Measurements from ENCODE around the gene FSD2.
"Not testable (repeated sequence)": the region's sequence is repeated elsewhere in the genome, so short reads cannot be mapped to it uniquely, and the experiment has no call there.

Gene FSD2

GRCh38 chr15:82768414-82769054, 37.3 kb downstream of the FSD2 start:
- no peak for TF ChIP-seq EZH2phosphoT487 (IDR thresholded peaks at IDR 0.05; ENCODE audit: low read length)
- no peak for TF ChIP-seq EZH2 (optimal IDR thresholded peaks at IDR 0.05; ENCODE audit: low read depth, low read length)
- no peak for TF ChIP-seq CTCF (IDR thresholded peaks at IDR 0.05; ENCODE audit: low read length)
- no peaks in the 10 kb centered on the region for H3F3A ChIP-seq (ENCODE audit: insufficient read depth, low read length)

GRCh38 chr15:82767163-82767829, 38.6 kb downstream of the FSD2 start:
- no peaks in the 10 kb centered on the region for H3K27me3 ChIP-seq (replicated peaks; ENCODE audit: insufficient read depth, low read length)
- H3K4me3 ChIP-seq (ENCODE audit: low read length): no peak overlapping the region
- no peak for TF ChIP-seq EZH2phosphoT487 (IDR thresholded peaks at IDR 0.05; ENCODE audit: low read length)
- TF ChIP-seq CTCF (IDR thresholded peaks at IDR 0.05; ENCODE audit: low read length): no peak
- TF ChIP-seq EZH2 (optimal IDR thresholded peaks at IDR 0.05; ENCODE audit: low read depth, low read length): no peak
- H3K9me3 ChIP-seq (replicated peaks; ENCODE audit: insufficient read depth, low read length): no peaks in the 10 kb centered on the region
- H3K79me2 ChIP-seq (ENCODE audit: low read length): no peaks in the 10 kb centered on the region
- no peaks in the 10 kb centered on the region for H3F3A ChIP-seq (ENCODE audit: insufficient read depth, low read length)
- H3K4me1 ChIP-seq (ENCODE audit: low read length): no peaks in the 10 kb centered on the region
- no peaks in the 10 kb centered on the region; the same call in 1 of the 2 replicates for H3K36me3 ChIP-seq (replicated peaks; ENCODE audit: insufficient read depth, low read length)
- DNase-seq: no peak
- no peaks in the 10 kb centered on the region for H3K9me2 ChIP-seq (replicated peaks; ENCODE audit: insufficient read depth, low read length)
- no peak overlapping the region for H3K4me2 ChIP-seq (ENCODE audit: low read depth, low read length)
- H4K20me1 ChIP-seq (ENCODE audit: insufficient read depth, low read length): no peaks in the 10 kb centered on the region
- no peak overlapping the region for H3K9ac ChIP-seq (ENCODE audit: low read length)
- H3K27ac ChIP-seq (ENCODE audit: low read length): no peak overlapping the region
- H2AFZ ChIP-seq (ENCODE audit: low read length): no peak overlapping the region

More at GRCh38 chr15:82768414-82769054, 37.3 kb downstream of the FSD2 start:
- Histone ChIP-seq H3K9ac (ENCODE audit: low read length) (no peak overlapping the region), H2AFZ (ENCODE audit: low read length) (no peak overlapping the region), H3K9me2 (replicated peaks; ENCODE audit: insufficient read depth, low read length) (no peaks in the 10 kb centered on the region), H4K20me1 (ENCODE audit: insufficient read depth, low read length) (no peaks in the 10 kb centered on the region), H3K27me3 (replicated peaks; ENCODE audit: insufficient read depth, low read length) (no peaks in the 10 kb centered on the region), H3K36me3 (replicated peaks; ENCODE audit: insufficient read depth, low read length) (no peaks in the 10 kb centered on the region), H3K79me2 (ENCODE audit: low read length) (no peaks in the 10 kb centered on the region), H3K9me3 (replicated peaks; ENCODE audit: insufficient read depth, low read length) (no peaks in the 10 kb centered on the region), H3K4me2 (ENCODE audit: low read depth, low read length) (no peak overlapping the region), H3K27ac (ENCODE audit: low read length) (no peak overlapping the region), H3K4me3 (ENCODE audit: low read length) (no peak overlapping the region), H3K4me1 (ENCODE audit: low read length) (no peaks in the 10 kb centered on the region)
- no peak for DNase-seq

- DNase-seq; H3K27me3 ChIP-seq (replicated peaks; ENCODE audit: insufficient read depth, low read length); H3K36me3 ChIP-seq (replicated peaks; ENCODE audit: insufficient read depth, low read length); H4K20me1 ChIP-seq (ENCODE audit: insufficient read depth, low read length); H3K4me2 ChIP-seq (ENCODE audit: low read depth, low read length); H3K9ac ChIP-seq (ENCODE audit: low read length); H3K9me3 ChIP-seq (replicated peaks; ENCODE audit: insufficient read depth, low read length); H3K27ac ChIP-seq (ENCODE audit: low read length); H2AFZ ChIP-seq (ENCODE audit: low read length); H3K4me1 ChIP-seq (ENCODE audit: low read length); H3K79me2 ChIP-seq (ENCODE audit: low read length); H3K4me3 ChIP-seq (ENCODE audit: low read length); H3K9me2 ChIP-seq (replicated peaks; ENCODE audit: insufficient read depth, low read length); H3F3A ChIP-seq (ENCODE audit: insufficient read depth, low read length): not testable (repeated sequence)
Observed at GRCh38 chr15:82766201-82766600, 39.7 kb downstream of the FSD2 start.

GRCh38 chr15:82764740-82765139, 41.1 kb downstream of the FSD2 start:
- Histone ChIP-seq H3K9me2 (replicated peaks; ENCODE audit: insufficient read depth, low read length) (no peaks in the 10 kb centered on the region), H3K36me3 (replicated peaks; ENCODE audit: insufficient read depth, low read length) (no peaks in the 10 kb centered on the region; the same call in 1 of the 2 replicates), H3K9ac (ENCODE audit: low read length) (no peak overlapping the region), H3K4me1 (ENCODE audit: low read length) (no peaks in the 10 kb centered on the region), H3K79me2 (ENCODE audit: low read length) (0 out of 2 replicates have a peak, but pooled peaks cover 7% of the 10 kb centered on the region), H3K27me3 (replicated peaks; ENCODE audit: insufficient read depth, low read length) (no peaks in the 10 kb centered on the region), H3K9me3 (replicated peaks; ENCODE audit: insufficient read depth, low read length) (no peaks in the 10 kb centered on the region), H4K20me1 (ENCODE audit: insufficient read depth, low read length) (no peaks in the 10 kb centered on the region), H3K4me3 (ENCODE audit: low read length) (no peak overlapping the region), H2AFZ (ENCODE audit: low read length) (no peak overlapping the region), H3K4me2 (ENCODE audit: low read depth, low read length) (no peak overlapping the region), H3K27ac (ENCODE audit: low read length) (no peak overlapping the region), H3F3A (ENCODE audit: insufficient read depth, low read length) (no peaks in the 10 kb centered on the region)
- no peak for TF ChIP-seq EZH2phosphoT487 (IDR thresholded peaks at IDR 0.05; ENCODE audit: low read length)
- TF ChIP-seq CTCF (IDR thresholded peaks at IDR 0.05; ENCODE audit: low read length): no peak
- TF ChIP-seq EZH2 (optimal IDR thresholded peaks at IDR 0.05; ENCODE audit: low read depth, low read length): no peak
- no peak for DNase-seq
